Adipocyte (in vitro differentiated cells): ENCODE results near the gene ITCH.
A peak's percentile ranks its signal among the peaks of the same experiment; 100 is the strongest.
"Not testable (repeated sequence)": the region's sequence is repeated elsewhere in the genome, so short reads cannot be mapped to it uniquely, and the experiment has no call there.

Source experiments
- DNase-seq: peaks from one replicate; pipeline ENCODE4 v3.0.0-alpha.2; 2015; ENCODE audit warnings: low read depth
- H3K27me3 ChIP-seq: replicated peaks from 2 replicates; pipeline ENCODE4 v1.7.0; 2013; ENCODE audit warnings: mild to moderate bottlenecking, low read length, moderate library complexity; ENCODE audit not compliant: control insufficient read depth, insufficient read depth
- H3K36me3 ChIP-seq: 2 replicates; pipeline ENCODE4 v1.7.0; 2013; ENCODE audit warnings: low read length, mild to moderate bottlenecking, moderate library complexity; ENCODE audit not compliant: control insufficient read depth, insufficient read depth, severe bottlenecking
- H3K4me1 ChIP-seq: 2 replicates; pipeline ENCODE4 v1.7.0; 2013; ENCODE audit warnings: mild to moderate bottlenecking, low read length, moderate library complexity; ENCODE audit not compliant: control insufficient read depth, insufficient read depth
- H3K4me3 ChIP-seq: 2 replicates; pipeline ENCODE4 v1.7.0; 2013; ENCODE audit warnings: mild to moderate bottlenecking, low read length, moderate library complexity
- H3K9ac ChIP-seq: 2 replicates; pipeline ENCODE4 v1.7.0; 2013; ENCODE audit warnings: mild to moderate bottlenecking, low read length, moderate library complexity
- H3K9me3 ChIP-seq: 2 replicates; pipeline ENCODE4 v1.7.0; 2013; ENCODE audit warnings: mild to moderate bottlenecking, low read length, moderate library complexity; ENCODE audit not compliant: control insufficient read depth

Gene ITCH

DNA sequence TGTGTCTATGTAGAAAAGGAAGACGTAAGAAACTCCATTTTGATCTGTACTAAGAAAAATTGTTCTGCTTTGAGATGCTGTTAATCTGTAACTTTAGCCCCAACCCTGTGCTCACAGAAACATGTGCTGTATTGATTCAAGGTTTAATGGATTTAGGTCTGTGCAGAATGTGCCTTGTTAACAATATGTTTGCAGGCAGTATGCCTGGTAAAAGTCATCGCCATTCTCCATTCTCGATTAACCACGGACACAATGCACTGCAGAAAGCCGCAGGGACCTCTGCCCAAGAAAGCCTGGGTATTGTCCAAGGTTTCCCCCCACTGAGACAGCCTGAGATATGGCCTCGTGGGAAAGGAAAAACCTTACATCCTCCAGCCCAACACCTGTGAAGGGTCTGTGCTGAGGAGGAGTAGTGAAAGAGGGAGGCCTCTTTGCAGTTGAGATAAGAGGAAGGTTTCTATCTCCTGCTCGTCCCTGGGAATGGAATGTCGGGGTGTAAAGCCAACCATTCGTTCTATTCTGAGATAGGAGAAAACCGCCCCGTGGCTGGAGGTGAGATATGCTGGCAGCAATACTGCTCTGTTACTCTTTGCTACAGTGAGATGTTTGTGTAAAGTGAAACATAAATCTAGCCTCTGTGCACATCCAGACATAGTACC lies 62.1 kb downstream of the ITCH start:
- H3K36me3 ChIP-seq, result peaks cover 86% of the 10 kb centered on the region
- not testable (repeated sequence) for H3K9ac ChIP-seq, DNase-seq, H3K9me3 ChIP-seq, H3K27me3 ChIP-seq, H3K4me1 ChIP-seq, H3K4me3 ChIP-seq

DNA sequence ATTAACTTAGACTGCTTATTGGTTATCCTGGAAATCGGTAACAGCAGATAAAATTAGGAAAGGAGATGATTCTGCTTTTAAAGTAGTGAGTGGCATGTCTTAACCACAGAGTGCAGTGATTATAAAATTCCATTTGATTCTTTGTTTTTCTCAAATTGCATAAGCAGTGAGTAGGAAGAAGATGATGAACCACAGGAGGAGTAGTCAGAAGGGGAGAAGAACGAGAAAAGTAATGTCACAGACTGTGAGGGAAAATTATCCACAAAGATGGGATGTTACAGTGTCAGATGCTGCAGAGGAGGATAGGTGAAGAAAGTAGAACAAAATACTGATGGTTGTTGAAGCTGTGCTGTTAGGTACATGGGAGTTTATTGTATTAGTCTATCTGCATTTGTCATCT lies 63.0 kb downstream of the ITCH start:
- DNase-seq, result peak; percentile 17
- Histone ChIP-seq H3K36me3 (peaks cover 79% of the 10 kb centered on the region), H3K9ac (no peak overlapping the region), H3K4me3 (no peak overlapping the region), H3K4me1 (peaks cover 2% of the 10 kb centered on the region), H3K9me3 (no peaks in the 10 kb centered on the region), H3K27me3 (no peaks in the 10 kb centered on the region)

DNA sequence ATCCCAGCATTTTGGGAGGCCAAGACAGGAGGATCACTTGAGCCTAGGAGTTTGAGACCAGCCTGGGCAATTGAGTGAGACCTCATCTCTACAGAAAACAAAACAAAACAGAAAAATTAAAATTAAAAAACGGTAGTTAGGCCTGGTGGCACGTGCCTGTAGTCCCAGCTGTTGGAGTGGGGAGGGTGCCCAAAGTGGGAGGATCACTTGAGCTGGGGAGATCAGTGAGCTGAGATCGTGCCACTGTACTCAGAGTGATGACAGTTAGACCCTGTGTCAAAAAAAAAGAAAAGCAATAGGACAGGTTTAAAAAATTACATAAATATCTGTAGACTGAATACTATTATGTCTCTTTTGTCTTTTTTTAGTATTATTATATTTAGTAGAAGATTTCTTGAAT lies 64.3 kb downstream of the ITCH start:
- Histone ChIP-seq H3K4me3 (no peak overlapping the region), H3K36me3 (peaks cover 68% of the 10 kb centered on the region), H3K9me3 (no peaks in the 10 kb centered on the region), H3K4me1 (peaks cover 2% of the 10 kb centered on the region), H3K27me3 (no peaks in the 10 kb centered on the region), H3K9ac (no peak overlapping the region)
- DNase-seq, result no peak

DNA sequence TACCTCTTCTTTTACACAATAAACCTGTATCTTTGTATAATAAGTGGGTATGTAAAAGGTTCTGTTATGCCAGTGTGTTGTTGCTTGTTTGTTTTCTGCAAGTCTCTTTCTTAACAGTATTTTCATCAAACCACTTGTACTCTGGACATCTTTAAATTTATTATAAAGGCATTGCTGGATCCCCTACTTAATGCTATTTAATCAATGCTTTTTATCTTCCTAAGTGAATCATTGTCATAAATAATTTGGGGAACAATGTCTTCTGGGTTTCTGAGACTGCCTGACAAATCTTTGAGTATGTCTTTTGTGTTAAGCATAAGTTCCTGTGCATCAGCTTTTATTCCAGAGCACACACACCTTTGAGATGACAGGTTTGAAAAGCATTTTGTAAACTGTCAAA lies 64.7 kb downstream of the ITCH start:
- DNase-seq, result no peak
- H3K4me1 ChIP-seq, result peaks cover 2% of the 10 kb centered on the region
- H3K9me3 ChIP-seq, result no peaks in the 10 kb centered on the region
- H3K4me3 ChIP-seq, result no peak overlapping the region
- H3K27me3 ChIP-seq, result no peaks in the 10 kb centered on the region
- peaks cover 70% of the 10 kb centered on the region for H3K36me3 ChIP-seq
- H3K9ac ChIP-seq, result no peak overlapping the region

- H3K4me1 ChIP-seq, result peaks cover under 1% of the 10 kb centered on the region
- no peak overlapping the region for H3K4me3 ChIP-seq
- no peak for DNase-seq
- peaks cover 45% of the 10 kb centered on the region for H3K36me3 ChIP-seq
- no peaks in the 10 kb centered on the region for H3K9me3 ChIP-seq
- H3K27me3 ChIP-seq, result no peaks in the 10 kb centered on the region
- H3K9ac ChIP-seq, result no peak overlapping the region
Measured at GRCh38 chr20:34431168-34431567, 68.1 kb downstream of the ITCH start.

DNA sequence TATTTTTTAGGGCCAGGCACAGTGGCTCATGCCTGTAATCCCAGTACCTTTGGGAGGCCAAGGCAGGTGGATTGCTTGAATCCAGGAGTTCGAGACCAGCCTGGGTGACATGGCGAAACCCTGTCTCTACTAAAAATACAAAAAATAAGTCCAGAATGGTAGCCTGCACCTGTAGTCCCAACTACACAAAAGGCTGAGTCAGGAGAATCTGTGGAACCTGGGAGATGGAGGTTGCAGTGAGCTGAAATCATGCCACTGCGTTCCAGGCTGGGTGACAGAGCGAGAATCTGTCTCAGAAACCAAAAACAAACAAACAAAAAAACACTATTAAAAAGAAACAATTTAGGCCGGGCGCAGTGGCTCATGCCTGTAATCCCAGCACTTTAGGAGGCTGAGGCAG lies 69.6 kb downstream of the ITCH start:
- H3K9ac ChIP-seq, H3K4me3 ChIP-seq, H3K4me1 ChIP-seq, H3K27me3 ChIP-seq, DNase-seq, H3K9me3 ChIP-seq: not testable (repeated sequence)
- peaks cover 43% of the 10 kb centered on the region for H3K36me3 ChIP-seq

- Histone ChIP-seq H3K27me3 (no peaks in the 10 kb centered on the region), H3K36me3 (peaks cover 40% of the 10 kb centered on the region)
- DNase-seq, result no peak
Measured at GRCh38 chr20:34433391-34433790, 70.3 kb downstream of the ITCH start.

DNA sequence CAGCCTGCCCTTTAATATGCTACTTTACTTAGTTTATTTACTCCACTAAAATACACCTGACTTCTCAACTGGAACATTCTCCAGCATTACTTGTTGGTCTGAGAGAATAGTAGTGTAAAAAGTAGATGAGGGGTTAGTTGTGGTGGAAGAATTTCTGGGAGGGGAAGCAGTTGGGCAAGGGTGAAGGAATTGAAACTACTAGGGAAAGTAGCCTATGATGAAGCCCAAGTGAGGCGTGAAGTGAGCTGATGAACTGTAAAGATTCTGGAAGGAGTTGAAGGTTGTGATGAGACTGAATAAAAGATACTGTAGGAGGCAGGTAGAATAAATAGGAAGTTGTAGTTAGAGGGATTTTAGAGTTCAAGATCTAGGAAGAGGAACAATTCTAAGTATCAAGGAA lies 72.5 kb downstream of the ITCH start:
- Histone ChIP-seq H3K4me3 (no peak overlapping the region), H3K27me3 (no peaks in the 10 kb centered on the region), H3K9me3 (no peaks in the 10 kb centered on the region), H3K36me3 (peaks cover 45% of the 10 kb centered on the region), H3K9ac (no peak overlapping the region), H3K4me1 (peaks cover 10% of the 10 kb centered on the region)
- no peak for DNase-seq

More at GRCh38 chr20:34433391-34433790, 70.3 kb downstream of the ITCH start:
- Histone ChIP-seq H3K9me3 (no peaks in the 10 kb centered on the region), H3K9ac (no peak overlapping the region), H3K4me1 (peaks cover 10% of the 10 kb centered on the region), H3K4me3 (no peak overlapping the region)

DNA sequence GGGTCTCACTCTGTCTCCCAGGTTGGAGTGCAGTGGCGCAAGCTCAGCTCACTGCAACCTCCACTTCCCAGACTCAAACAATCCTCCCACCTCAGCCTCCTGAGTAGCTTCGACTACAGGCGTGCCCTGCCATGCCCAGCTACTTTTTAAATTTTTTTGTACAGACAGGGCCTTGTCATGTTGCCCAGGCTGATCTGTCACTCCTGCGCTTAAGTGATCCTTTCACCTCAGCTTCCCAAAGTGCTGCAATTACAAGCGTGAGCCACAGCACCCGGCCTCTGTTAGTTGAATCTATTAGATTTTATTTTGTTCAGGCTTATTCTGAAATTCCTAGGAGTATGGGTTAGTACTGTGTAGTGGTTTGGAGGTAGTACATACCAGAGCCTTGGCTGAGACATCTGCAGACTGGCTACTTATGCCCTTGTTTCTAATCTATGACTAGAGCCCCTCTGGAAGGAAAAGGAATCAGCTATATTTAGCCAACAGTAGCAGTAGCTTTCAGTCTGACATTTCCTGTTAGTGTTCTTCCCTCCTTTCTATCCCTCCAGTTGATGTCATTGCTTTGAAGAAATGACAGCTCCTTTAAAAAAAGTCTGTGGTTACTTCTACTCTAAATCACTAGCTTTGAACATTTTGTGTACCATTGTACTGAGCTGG lies 74.4 kb downstream of the ITCH start:
- H3K9me3 ChIP-seq, result no peaks in the 10 kb centered on the region
- H3K4me1 ChIP-seq, result peaks cover 10% of the 10 kb centered on the region
- peak; percentile 22 for DNase-seq
- H3K4me3 ChIP-seq, result no peak overlapping the region
- peaks cover 61% of the 10 kb centered on the region for H3K36me3 ChIP-seq
- no peaks in the 10 kb centered on the region for H3K27me3 ChIP-seq
- no peak overlapping the region for H3K9ac ChIP-seq

DNA sequence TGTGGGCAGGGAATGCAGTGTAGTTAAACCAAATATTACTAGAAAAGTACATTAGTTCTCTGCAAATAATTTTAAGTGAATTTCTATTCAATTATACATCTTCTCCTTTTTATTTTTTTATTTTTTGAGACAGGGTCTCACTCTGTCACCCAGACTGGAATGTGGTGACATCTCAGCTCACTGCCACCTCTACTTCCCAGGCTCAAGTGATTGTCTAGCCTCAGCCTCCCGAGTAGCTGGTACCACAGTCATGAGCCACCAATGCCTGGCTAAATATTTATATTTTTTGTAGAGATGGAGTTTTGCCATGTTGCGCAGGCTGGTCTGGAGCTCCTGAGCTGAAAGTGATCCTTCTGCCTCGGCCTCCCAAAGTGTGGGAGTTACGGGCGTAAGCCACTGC lies 76.1 kb downstream of the ITCH start:
- Histone ChIP-seq H3K36me3 (peaks cover 71% of the 10 kb centered on the region), H3K9ac (no peak overlapping the region), H3K4me3 (no peak overlapping the region), H3K4me1 (peaks cover 10% of the 10 kb centered on the region), H3K9me3 (no peaks in the 10 kb centered on the region), H3K27me3 (no peaks in the 10 kb centered on the region)
- no peak for DNase-seq

GRCh38 chr20:34441423-34441822 lies 78.3 kb downstream of the ITCH start:
- Histone ChIP-seq H3K36me3 (peaks cover 91% of the 10 kb centered on the region), H3K4me1 (peaks cover 10% of the 10 kb centered on the region)
- not testable (repeated sequence) for H3K27me3 ChIP-seq, H3K9me3 ChIP-seq, H3K9ac ChIP-seq, H3K4me3 ChIP-seq, DNase-seq

DNA sequence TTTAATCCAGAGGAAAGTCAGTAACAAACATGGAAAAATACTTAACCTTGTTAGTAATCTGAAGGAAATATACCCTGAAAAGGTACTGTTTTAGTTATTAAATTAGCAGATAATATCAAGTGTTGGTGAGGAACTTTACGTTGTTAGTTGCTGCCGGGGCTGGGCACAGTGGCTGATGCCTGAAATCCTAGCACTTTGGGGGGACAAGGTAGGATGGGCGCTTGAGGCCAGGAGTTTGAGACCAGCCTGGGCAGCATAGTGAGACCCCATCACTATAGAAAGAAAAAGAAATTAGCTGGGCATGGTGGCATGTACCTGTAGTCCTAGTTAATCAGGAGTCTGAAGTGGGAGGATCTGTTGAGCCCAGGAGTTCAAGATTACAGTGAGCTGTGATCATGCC lies 80.5 kb downstream of the ITCH start:
- no peak for DNase-seq
- H3K36me3 ChIP-seq, result peaks cover 95% of the 10 kb centered on the region
- H3K27me3 ChIP-seq, result no peaks in the 10 kb centered on the region
- no peak overlapping the region for H3K4me3 ChIP-seq
- H3K9me3 ChIP-seq, result no peaks in the 10 kb centered on the region
- no peaks in the 10 kb centered on the region for H3K4me1 ChIP-seq
- no peak overlapping the region for H3K9ac ChIP-seq
